ENCODE results near the gene IRF9. TPM values are rescaled to one million over a fixed set of nuclear protein-coding genes. Genes with fewer than 3 reads are reported as not detected.

Gene IRF9
- total and polyA plus RNA-seq, 2 of the 13 experiments (the other 11 are each of a cell fraction or from before 2014, with no cell fraction given): 14.9 to 49.7 TPM

DNA sequence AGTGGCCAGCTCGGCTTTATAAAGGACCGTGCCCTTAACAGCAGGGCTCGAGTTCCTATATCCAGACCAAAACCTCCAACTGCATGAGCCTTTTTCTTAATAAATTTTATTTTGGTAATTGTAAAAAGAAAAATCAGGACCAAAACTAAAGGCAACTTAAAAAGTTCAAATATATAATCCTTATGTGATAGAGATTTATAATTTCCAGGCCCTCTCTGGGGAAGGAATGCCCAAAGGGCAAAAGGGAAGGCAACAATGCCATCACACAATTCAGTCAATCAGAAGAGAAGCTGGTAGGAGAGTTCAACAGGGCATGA, 28.0 kb downstream of the IRF9 start (continued):
- TF ChIP-seq CBX5 (CRISPR knock-in tag; IDR thresholded peaks at IDR 0.05; ENCODE audit: borderline replicate concordance) (no peak), ZNF326 (CRISPR knock-in tag; IDR thresholded peaks at IDR 0.05; ENCODE audit: borderline replicate concordance) (no peak), ASH2L (IDR thresholded peaks at IDR 0.05; ENCODE audit: insufficient read length, low read depth, low read length) (peak; percentile 7), ELF4 (CRISPR knock-in tag; IDR thresholded peaks at IDR 0.05; ENCODE audit: borderline replicate concordance) (peak; percentile 89; the same call in 1 of the 2 replicates), HNRNPLL (IDR thresholded peaks at IDR 0.05; ENCODE audit: low read depth, low read length, poor library complexity, severe bottlenecking) (no peak), KDM5A (IDR thresholded peaks at IDR 0.05; ENCODE audit: borderline replicate concordance, low read length) (peak; percentile 85), GABPA (IDR thresholded peaks at IDR 0.05; ENCODE audit: low read depth, low read length) (no peak), GABPA (CRISPR knock-in tag; IDR thresholded peaks at IDR 0.05; ENCODE audit: low read depth) (no peak), NAIF1 (CRISPR knock-in tag; IDR thresholded peaks at IDR 0.05; ENCODE audit: borderline replicate concordance) (no peak), HDAC6 (IDR thresholded peaks at IDR 0.05; ENCODE audit: low read depth, low read length) (peak; percentile 83; the same call in 1 of the 2 replicates)
- TF ChIP-seq, protein P1, sequence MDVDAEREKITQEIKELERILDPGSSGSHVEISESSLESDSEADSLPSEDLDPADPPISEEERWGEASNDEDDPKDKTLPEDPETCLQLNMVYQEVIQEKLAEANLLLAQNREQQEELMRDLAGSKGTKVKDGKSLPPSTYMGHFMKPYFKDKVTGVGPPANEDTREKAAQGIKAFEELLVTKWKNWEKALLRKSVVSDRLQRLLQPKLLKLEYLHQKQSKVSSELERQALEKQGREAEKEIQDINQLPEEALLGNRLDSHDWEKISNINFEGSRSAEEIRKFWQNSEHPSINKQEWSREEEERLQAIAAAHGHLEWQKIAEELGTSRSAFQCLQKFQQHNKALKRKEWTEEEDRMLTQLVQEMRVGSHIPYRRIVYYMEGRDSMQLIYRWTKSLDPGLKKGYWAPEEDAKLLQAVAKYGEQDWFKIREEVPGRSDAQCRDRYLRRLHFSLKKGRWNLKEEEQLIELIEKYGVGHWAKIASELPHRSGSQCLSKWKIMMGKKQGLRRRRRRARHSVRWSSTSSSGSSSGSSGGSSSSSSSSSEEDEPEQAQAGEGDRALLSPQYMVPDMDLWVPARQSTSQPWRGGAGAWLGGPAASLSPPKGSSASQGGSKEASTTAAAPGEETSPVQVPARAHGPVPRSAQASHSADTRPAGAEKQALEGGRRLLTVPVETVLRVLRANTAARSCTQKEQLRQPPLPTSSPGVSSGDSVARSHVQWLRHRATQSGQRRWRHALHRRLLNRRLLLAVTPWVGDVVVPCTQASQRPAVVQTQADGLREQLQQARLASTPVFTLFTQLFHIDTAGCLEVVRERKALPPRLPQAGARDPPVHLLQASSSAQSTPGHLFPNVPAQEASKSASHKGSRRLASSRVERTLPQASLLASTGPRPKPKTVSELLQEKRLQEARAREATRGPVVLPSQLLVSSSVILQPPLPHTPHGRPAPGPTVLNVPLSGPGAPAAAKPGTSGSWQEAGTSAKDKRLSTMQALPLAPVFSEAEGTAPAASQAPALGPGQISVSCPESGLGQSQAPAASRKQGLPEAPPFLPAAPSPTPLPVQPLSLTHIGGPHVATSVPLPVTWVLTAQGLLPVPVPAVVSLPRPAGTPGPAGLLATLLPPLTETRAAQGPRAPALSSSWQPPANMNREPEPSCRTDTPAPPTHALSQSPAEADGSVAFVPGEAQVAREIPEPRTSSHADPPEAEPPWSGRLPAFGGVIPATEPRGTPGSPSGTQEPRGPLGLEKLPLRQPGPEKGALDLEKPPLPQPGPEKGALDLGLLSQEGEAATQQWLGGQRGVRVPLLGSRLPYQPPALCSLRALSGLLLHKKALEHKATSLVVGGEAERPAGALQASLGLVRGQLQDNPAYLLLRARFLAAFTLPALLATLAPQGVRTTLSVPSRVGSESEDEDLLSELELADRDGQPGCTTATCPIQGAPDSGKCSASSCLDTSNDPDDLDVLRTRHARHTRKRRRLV (CRISPR knock-in tag; IDR thresholded peaks at IDR 0.05): peak; percentile 14
- TF ChIP-seq, protein P2, sequence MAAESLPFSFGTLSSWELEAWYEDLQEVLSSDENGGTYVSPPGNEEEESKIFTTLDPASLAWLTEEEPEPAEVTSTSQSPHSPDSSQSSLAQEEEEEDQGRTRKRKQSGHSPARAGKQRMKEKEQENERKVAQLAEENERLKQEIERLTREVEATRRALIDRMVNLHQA (CRISPR knock-in tag; IDR thresholded peaks at IDR 0.05): 0 out of 2 replicates have a peak, but pooled peaks have one; percentile 12

Data from HepG2 (cell line).